Body of pancreas (tissue), 4 donors: ENCODE results near the gene GALNT16. TPM values are rescaled to one million over a fixed set of nuclear protein-coding genes. Genes with fewer than 3 reads are reported as not detected.
A peak's percentile ranks its signal among the peaks of the same experiment; 100 is the strongest.

Experiments used
- ATAC-seq: fragments of 150-250 bp; one replicate; pipeline ENCODE4 v1.9.1; 2016
- DNase-seq, 4 donors: peaks; one replicate each; pipeline ENCODE4 v3.0.0-alpha.2; 2019
- H3K27ac ChIP-seq, 4 donors: fragments of 200-600 bp; sonication (generic); 1 replicate in 3 of 4; 2 replicates in 1 of 4; pipeline versions ENCODE4 v1.5.1 to v1.6.1; 2016 to 2019; ENCODE audit warnings: mild to moderate bottlenecking in 1 of 4, mixed read lengths in 1 of 4, moderate library complexity in 1 of 4
- H3K27me3 ChIP-seq, 2 donors: fragments of 200-600 bp; sonication (generic); one replicate each; pipeline ENCODE4 v1.6.0; 2016; ENCODE audit warnings: mild to moderate bottlenecking in 1 of 2
- H3K36me3 ChIP-seq, 2 donors: fragments of 200-600 bp; sonication (generic); replicated peaks in 1 of 2; 2 replicates each; pipeline ENCODE4 v1.5.1; 2016; ENCODE audit warnings: low read depth in 2 of 2; ENCODE audit not compliant: insufficient read depth in 1 of 2
- H3K4me1 ChIP-seq: fragments of 200-600 bp; sonication (generic); one replicate; pipeline ENCODE4 v1.6.0; 2016
- H3K4me3 ChIP-seq, 2 donors: fragments of 200-600 bp; sonication (generic); 1 replicate in 1 of 2; 2 replicates in 1 of 2; pipeline ENCODE4 v1.5.1; 2016 to 2019
- H3K9me3 ChIP-seq, 3 donors: fragments of 200-600 bp; sonication (generic); 1 replicate in 2 of 3; 2 replicates in 1 of 3; pipeline ENCODE4 v1.5.1; 2016
- CTCF ChIP-seq, 7 experiments: fragments of 450-650 bp in 4 of 7; fragments of 200-600 bp in 3 of 7; sonication (generic) in 3 of 7; IDR thresholded peaks; one replicate each; pipeline ENCODE4 v1.5.1; 2016 to 2019; ENCODE audit warnings: antibody characterized with exemption in 7 of 7
- POLR2A ChIP-seq, 3 donors: fragments of 450-650 bp; IDR thresholded peaks; one replicate each; pipeline ENCODE4 v1.6.1; 2016; ENCODE audit warnings: antibody characterized with exemption in 3 of 3, mild to moderate bottlenecking in 2 of 3
- WGBS, 2 donors: methylation state at CpG; one replicate each; pipeline ENCODE4 v1.1.5; 2017; 5-methylcytosine and 5-hydroxymethylcytosine counted together
- intact Hi-C: fragments of 100-400 bp; cut with DNase I; formaldehyde crosslinking; loops from one replicate; pipeline ENCODE4 v1.15.1; 2023
- total RNA-seq, 2 donors: library from RNA; depleted of rRNA; stranded (reverse); fragments of >200 nt; gene quantifications; one replicate each; pipeline ENCODE4 v1.1.0, GENCODE V29; 2016

Gene GALNT16
- total RNA-seq, 2 donors from 2014 or later: 1.3 to 5.6 TPM

- no peak for DNase-seq
- Histone ChIP-seq H3K27me3 (no peaks in the 10 kb centered on the region), H3K4me1 (no peaks in the 10 kb centered on the region), H3K4me3 (no peak overlapping the region), H3K36me3 (no peaks in the 10 kb centered on the region), H3K27ac (no peak overlapping the region), H3K9me3 (no peaks in the 10 kb centered on the region)
- ATAC-seq: no peak
- 65 to 75% methylated on average over 9 to 11 of the region's 11 CpGs for WGBS, 2 donors
- no peak for TF ChIP-seq CTCF (IDR thresholded peaks at IDR 0.05)
- no peak for TF ChIP-seq POLR2A (IDR thresholded peaks at IDR 0.05)
- intact Hi-C loops: no loop called here
Observed at GRCh38 chr14:69354383-69355153, 94.6 kb downstream of the GALNT16 start.

- Histone ChIP-seq H3K27ac (no peak overlapping the region), H3K4me3 (no peak overlapping the region), H3K27me3 (no peaks in the 10 kb centered on the region), H3K36me3 (no peaks in the 10 kb centered on the region), H3K9me3 (no peaks in the 10 kb centered on the region), H3K4me1 (no peaks in the 10 kb centered on the region)
- no peak for TF ChIP-seq POLR2A (IDR thresholded peaks at IDR 0.05)
- no peak for TF ChIP-seq CTCF (IDR thresholded peaks at IDR 0.05)
- intact Hi-C loops: no loop called here
- WGBS, 2 donors: 90 to 92% methylated on average over 6 of the region's 6 CpGs
- DNase-seq (no peak), ATAC-seq (no peak)
Observed at GRCh38 chr14:69355154-69355597, 95.2 kb downstream of the GALNT16 start.

GRCh38 chr14:69355607-69356281 is 95.8 kb downstream of the GALNT16 start:
- Histone ChIP-seq H3K9me3 (no peaks in the 10 kb centered on the region), H3K27me3 (no peaks in the 10 kb centered on the region), H3K4me1 (no peaks in the 10 kb centered on the region), H3K27ac (no peak overlapping the region), H3K36me3 (no peaks in the 10 kb centered on the region), H3K4me3 (no peak overlapping the region)
- 65 to 75% methylated on average over 6 of the region's 6 CpGs for WGBS, 2 donors
- intact Hi-C loops: no loop called here
- ATAC-seq: peak; percentile 47
- TF ChIP-seq CTCF (IDR thresholded peaks at IDR 0.05) (no peak), POLR2A (IDR thresholded peaks at IDR 0.05) (no peak)
- peak in 1 of 4 donors; percentile 12 for DNase-seq

GRCh38 chr14:69356903-69357543 is 97.1 kb downstream of the GALNT16 start:
- H3K4me3 ChIP-seq: no peak overlapping the region
- H3K27ac ChIP-seq: no peak overlapping the region
- ATAC-seq (no peak), DNase-seq (no peak)
- TF ChIP-seq POLR2A (IDR thresholded peaks at IDR 0.05): no peak
- no peak for TF ChIP-seq CTCF (IDR thresholded peaks at IDR 0.05)
- H3K36me3 ChIP-seq: no peaks in the 10 kb centered on the region
- 61 to 64% methylated on average over 6 to 7 of the region's 7 CpGs for WGBS, 2 donors
- intact Hi-C loops: no loop called here
- H3K27me3 ChIP-seq: no peaks in the 10 kb centered on the region
- H3K4me1 ChIP-seq: no peaks in the 10 kb centered on the region
- no peaks in the 10 kb centered on the region for H3K9me3 ChIP-seq
